Measurements from ENCODE around the gene LCE1E.

LCE1E gene, protein sequence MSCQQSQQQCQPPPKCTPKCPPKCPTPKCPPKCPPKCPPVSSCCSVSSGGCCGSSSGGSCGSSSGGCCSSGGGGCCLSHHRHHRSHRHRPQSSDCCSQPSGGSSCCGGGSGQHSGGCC

DNA sequence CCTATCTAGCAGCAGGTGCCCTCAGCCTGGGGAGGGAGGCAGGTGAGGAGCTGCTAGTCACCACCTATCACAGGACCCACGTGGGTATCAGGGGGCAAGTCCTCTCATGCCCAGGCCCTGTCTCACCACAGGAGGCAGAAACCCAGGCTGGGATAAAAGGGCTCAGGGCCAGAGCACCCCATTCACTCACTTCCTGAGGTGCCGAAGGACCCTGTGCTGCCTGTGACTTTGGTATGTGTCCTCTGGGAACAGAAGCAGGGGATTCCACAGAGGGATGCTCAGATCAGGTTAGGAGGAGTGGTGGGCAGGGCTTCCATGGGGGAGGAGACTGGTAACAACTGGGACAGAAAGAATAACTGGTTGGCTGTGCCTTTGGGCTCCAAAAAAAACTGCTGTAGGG is at the start of gene LCE1E:
Gene LCE1E (plus strand): TSS at position 181 of the 400 bp plus-strand sequence. CDS start 1,043 bp downstream, outside the sequence.
- DNase-seq: no peak

DNA sequence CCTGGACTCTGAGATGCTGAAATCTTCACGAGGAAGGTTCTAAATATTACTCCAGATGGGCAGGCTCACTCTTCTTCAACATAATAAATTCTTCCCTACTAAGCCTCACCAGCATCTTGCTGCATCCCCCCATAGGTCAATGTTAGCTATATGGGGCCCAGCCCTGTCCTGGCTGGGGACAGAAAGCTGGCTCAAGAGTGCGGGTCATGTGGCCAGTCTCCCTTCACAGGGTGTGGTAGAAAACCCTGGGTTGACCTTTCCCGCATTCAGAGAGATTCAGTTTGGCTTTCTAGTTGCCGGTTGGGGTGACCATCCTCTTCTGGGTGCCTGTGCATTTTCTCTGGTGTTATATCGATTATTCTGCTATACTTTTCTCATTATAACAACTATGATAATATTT is 48.1 kb upstream of the LCE1E start:
- no peak for DNase-seq

DNA sequence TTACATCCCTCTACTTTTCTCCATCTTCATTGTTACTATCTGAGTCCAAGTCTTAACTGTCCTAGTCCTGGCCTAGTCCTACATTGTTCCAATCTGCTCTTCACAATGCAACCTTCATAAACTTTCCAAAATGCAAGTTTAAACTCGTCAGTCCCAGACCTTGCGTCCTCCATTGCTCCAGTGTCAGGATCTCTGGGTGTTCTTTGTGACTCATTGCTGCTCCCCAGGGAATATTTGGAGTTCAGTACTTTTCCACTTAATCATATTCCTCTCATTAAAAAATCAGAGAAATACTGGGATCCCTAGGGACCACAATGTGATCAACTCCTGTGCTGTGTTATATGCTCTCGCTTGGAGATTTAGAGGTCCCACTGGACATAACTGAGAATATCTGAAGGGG is 46.2 kb upstream of the LCE1E start:
- DNase-seq: no peak

DNA sequence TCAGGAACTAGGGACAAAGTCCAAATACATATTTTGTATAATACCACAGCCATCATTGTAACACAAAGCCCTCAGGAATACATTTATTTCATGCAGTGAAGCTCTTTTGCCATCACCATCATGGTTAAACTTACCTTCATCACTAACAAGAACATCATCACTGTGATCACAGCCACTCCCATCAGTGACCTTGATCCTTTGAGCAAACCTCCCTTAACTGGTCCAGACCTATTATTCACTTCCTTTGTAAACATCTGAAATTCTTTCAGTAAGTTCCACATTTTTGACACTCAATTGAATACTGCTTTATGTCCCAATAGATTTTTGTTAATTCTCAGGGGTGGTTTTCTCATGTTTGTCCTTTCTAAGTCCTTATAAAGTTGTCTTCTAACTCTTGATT is 44.4 kb upstream of the LCE1E start:
- DNase-seq: no peak

DNA sequence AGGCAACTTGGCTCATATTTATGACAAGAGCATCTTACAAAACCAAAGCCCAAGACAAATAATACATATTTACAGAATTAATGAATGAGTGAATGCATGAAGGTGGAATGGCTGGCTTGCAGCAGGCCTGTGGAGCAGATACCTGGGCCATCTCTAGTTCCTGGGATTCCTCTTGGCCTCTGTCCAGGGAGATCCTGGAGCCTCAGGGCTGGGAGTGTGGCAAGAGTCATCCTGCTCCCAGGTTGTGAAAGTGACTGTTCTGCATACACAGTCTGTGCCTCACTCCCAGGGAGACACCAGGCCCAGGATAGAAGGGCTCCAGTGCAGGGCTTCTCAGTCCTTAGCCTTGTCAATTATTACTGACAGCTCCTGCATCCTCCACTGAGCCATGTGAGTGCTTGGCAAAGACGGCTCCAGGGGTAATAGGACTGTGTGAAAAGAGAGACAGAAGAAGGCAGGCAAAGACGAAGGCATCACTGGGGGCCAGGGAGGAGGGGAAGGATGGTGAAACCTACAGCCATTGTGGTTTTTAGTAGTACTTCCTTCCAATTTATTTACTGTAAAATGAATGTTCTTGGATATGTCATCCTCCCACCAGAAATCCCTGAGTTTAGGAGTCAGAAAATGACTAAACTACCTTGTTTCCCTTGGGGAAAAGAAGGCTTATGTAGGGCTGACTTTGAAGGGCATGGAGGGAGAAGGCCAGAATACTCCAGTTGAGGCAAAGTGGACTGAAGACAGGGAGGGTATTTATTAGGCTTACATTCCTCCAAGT is 42.5 kb upstream of the LCE1E start:
- no peak for DNase-seq

DNA sequence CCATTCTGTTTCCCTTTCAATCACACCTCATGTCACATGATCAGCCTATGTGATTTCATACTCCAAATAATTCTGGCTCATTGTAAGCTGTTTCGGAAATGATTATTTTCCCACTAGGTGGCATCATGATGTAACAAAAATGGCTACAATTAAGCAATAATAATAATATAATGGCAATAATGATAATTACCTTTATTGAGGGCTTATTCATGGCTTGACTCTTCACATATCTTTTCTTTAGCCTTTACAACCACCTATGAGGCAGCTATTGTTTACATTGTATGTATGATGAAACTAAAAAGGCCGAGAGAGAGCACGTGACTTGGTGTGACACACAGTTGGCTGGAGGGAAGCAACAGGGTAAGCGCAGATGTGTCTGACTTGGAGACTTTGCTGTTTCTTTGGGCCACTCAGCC is 40.8 kb upstream of the LCE1E start:
- no peak for DNase-seq

DNA sequence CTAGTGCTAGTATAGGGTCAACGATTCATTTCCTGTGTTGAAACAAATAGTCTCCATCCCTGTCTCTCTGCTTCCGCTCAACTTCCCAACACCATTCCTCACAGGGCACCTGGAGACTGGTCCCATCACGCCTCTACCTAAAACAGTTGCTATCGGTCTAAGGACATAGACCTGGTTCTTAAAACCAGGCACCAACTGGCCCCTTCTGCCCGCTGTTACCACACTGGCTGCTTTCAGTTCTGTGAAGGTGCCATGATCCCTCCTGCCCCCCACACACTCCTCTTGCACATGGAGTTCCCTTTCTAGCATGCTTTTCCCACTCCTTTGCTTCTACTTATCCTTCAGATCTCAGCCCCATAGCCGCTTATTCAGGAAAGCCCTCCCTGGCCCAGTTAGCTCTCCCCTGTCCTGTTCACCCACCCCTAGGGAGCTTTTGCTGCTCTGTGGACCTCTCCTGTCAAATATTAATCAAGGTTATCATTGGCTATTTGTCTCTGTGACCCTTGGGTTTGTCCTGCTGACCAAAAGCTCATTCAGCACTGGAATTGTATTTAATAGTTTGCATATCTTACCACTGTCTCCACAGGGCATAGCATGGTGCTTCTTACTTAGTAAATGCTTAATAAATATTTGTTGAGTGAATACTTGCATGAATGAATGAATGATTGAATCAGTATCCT is 40.2 kb upstream of the LCE1E start:
- no peak for DNase-seq

DNA sequence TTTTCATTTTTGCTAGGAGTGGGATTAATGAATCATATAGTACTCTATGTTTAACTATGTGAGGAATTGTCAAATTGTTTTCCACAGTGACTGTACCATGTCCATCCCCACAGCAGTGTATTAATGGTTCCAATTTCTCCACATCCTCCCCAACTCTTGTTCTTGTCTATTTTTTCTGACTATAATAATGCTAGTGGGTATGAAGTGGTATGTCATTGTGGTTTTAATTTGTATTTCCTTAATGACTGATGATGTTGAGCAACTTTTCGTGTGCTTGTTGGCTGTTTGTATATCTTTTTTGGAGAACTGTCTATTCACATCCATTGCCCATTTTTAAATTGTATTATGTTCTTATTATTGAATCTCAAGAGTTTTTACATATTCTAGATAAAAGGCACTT is 38.2 kb upstream of the LCE1E start:
- DNase-seq: no peak

DNA sequence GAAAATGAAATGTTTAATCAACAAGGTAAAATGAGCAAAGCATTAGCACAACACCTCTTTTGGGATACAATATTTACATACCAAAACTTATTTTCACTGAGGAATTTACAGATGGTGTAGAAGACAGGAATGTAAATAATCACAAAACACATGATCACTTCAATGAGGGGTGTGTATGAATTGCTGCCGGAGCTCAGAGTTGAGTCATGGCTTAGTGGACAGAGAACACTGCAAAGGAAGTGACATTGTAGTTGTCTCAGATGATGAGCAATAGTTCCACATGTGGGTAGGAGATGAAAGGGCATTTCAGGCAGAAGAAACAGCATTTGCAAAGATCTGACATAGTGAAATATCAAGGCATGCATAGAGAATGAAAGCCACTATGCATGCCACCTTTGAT is 33.8 kb upstream of the LCE1E start:
- no peak for DNase-seq

DNA sequence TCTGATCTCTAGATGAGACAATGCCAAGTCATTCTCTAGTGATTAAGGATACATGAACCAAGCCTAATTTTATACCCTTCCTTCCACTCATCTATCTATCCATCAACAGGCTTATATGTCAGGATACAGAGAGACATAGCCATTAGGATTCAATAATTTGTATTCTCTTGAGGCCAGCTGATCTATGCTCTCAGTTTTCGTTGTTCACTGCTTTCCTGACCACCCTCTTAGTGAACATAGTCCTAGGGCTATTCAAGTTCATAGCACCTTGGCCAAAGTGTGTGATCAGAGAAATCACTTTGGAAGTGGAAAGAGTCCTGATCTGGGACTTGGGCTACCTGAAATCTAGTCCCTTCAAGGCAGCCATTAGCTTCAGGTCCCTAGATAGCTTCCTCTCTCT is 32.5 kb upstream of the LCE1E start:
- no peak for DNase-seq

DNA sequence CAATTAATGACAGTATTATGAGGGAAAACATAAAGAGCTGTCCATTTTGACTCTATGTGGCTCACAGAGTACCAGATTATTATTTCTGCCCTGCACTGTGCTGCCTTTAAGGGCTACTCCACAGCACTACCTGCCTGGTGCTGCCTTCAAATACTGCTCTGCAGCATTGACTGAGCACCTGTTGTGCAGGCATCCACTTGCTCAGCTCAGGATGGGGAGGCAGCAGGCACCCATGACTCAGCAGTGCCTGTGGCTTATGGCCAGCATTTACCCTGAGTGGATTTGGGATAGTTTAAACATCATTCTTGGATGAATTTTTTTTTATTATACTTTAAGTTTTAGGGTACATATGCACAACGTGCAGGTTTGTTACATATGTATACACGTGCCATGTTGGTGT is 29.2 kb upstream of the LCE1E start:
- DNase-seq: no peak

DNA sequence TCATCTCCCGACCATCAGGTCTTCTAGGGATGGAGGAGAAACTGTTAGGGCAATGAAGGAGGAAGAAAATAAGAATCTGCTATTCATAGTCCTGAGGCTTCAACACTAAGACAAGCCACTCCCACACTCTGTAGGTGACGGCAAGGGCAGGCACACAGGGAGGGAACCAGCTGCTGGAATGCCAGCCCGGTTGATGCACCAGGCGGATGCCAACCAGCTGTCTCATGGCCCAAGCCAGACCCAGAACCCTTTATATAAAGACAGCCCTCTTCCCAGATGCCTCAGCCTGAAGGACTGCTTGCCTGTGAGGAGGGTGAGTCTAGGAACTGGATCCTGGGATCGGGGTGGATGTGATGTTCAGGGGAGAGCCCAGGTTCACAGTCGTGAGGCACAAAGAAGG is 28.3 kb upstream of the LCE1E start, which contains the start of gene KPRP:
Gene KPRP (plus strand): TSS at position 279 of the 400 bp plus-strand sequence. CDS start 1,564 bp downstream, outside the sequence.
- no peak for DNase-seq

DNA sequence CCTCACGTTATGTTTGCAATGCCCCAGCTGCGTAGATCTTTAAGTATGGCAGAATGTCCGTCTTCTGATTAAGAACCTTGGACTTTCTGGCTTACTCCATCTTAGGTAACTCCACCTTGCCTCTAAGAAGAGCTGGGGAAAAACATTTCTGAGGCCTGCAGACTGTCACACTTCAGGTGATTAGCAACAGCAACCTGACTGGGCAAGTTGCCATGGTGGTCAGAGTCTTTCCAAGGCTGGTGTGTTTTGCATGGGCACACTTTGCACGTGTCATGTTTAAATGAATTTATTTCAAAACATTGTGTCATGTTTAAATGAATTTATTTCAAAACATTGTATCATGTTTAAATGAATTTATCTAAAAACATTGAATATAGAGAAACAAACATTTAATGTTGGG is 27.4 kb upstream of the LCE1E start:
- DNase-seq: no peak

DNA sequence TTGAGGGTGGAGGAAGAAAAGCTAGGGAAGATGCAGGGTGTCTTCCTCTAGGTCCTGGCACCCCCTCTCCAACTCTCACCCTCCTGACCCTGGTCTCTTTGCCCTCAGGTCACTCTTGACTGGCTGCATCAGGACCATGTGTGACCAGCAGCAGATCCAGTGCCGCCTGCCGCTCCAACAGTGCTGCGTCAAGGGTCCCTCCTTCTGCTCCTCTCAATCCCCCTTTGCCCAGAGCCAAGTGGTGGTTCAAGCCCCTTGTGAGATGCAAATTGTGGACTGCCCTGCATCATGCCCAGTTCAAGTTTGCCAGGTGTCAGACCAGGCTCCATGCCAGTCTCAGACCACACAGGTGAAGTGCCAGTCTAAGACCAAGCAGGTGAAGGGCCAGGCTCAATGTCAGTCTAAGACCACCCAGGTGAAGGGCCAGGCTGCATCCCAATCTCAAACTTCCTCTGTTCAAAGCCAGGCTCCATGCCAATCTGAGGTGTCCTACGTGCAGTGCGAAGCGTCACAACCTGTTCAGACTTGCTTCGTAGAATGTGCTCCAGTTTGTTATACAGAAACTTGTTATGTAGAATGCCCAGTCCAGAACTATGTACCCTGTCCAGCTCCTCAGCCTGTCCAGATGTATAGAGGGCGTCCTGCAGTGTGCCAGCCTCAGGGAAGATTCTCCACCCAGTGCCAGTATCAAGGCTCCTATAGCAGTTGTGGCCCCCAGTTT is 26.4 kb upstream of the LCE1E start:
- DNase-seq: no peak

DNA sequence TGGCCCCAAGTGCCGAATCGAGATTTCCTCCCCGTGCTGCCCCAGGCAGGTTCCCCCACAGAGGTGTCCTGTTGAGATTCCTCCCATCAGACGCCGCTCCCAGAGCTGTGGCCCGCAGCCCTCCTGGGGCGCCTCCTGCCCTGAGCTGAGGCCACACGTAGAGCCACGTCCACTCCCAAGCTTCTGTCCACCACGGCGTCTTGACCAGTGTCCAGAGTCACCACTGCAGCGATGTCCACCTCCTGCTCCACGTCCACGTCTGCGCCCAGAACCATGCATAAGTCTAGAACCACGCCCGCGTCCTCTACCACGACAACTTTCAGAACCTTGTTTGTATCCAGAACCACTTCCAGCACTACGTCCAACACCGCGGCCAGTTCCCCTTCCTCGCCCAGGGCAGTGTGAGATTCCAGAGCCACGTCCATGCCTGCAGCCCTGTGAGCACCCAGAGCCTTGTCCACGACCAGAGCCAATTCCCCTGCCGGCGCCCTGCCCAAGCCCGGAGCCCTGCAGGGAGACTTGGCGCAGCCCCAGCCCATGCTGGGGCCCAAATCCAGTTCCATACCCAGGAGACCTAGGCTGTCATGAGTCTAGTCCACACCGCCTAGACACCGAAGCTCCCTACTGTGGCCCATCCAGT is 25.4 kb upstream of the LCE1E start:
- no peak for DNase-seq

DNA sequence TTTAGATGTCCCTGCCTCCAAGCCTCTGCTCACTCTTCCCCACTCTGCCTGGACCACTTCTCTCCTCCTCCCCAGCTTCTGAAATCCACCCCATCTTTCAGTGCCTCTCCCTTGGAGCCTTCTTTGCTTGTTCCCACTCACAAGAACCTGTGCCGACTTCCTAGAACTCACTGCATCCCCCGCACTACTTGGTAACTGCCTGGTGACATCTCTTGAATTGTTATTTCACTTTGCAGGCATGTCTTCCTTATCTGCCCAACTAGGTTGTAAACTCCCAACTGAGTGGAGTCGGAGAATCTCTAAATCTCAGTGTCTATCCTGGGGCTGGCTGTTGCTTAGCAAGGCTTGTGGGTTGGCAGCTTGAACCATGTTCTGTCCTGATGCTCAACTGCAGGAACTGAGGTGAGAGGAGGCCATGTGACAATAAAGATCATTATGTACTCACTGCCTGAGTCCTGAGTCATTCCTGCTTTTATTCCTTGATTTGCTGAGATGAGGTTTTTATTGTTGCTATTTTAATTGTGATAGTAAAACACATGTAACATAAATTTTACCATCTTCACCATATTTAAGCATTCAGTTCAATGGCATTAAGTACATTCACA is 24.3 kb upstream of the LCE1E start:
- no peak for DNase-seq

DNA sequence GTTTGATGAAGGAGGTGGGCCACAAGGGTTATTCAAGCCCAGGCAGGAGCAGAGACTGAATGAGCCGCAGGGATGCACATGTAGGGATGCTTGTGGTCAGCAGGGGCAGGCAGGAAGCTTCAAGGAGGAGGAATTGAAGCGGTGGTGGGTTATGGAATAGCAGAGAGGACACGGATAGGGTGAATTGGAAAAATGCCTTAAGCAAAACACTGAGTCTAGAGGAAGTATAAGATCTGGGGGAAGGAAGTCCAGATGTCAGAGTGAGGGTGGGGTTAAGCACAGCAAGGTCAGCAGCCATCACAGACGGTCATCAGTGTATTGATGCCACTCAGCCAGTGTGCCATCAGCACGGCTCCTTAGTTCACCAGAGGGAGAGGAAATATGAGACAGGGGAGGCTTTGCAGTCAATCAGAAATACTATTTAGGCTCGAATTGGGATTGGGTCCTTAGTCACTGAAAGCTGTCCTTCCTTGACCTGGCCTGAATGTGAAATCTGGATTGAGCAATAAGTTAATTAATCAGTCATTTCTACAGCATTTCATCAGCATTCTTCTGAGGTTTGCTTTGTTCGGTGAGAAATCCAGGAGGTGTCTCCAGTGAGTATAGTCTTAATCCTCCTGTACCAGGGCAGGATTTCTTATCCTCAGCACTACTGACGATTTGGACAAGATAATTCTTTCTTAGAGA is 17.1 kb upstream of the LCE1E start:
- no peak for DNase-seq

DNA sequence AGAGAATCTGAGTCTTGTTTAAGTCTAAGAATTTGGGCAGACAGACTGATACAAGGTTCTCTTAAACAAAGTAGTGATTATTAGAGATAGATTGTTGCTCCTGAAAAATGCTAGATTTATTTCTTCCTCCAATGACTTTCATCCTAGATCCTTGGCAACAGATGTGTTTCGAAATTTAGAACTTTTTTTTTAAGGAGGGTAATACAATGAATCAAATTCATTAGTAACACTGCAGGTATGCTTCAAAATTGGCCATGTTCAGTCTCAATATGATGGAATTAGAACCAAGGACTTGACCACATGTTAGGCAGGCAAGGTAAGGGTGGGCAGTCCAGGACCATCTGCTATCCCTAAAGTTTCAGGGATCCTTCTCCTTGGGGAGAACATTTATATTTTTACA is 15.6 kb upstream of the LCE1E start:
- DNase-seq: no peak

DNA sequence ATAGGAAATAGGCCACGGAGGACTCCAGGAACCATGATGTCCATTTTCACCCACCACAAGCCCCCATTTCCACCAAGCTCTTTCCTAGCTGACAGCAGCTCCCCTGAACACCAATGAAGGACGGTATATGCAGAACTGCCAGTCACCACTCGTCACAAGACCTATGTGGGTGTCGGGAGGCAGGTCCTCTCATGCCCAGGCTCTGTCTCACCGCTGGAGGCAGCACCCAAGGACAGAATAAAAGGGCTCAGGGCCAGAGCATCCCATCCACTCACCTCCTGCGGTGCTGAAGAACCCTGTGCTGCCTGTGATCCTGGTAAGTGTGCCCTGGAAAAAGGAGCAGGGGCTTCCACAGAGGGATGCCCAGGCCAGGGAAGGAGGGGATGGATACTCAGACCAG is 11.2 kb upstream of the LCE1E start, which contains the start of gene LCE1F:
Gene LCE1F (plus strand): TSS at position 266 of the 400 bp plus-strand sequence. CDS start 1,232 bp downstream, outside the sequence.
- no peak for DNase-seq

DNA sequence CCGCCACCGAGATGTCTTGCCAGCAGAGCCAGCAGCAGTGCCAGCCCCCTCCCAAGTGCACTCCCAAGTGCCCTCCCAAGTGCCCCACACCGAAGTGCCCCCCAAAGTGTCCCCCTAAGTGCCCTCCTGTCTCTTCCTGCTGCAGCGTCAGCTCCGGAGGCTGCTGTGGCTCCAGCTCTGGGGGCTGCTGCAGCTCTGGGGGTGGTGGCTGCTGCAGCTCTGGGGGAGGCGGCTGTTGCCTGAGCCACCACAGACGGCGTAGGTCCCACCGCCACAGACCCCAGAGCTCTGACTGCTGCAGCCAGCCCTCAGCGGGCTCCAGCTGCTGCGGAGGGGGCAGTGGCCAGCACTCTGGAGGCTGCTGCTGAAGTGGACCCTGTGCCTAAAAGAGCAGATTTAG is 9.7 kb upstream of the LCE1E start:
- DNase-seq: no peak

DNA sequence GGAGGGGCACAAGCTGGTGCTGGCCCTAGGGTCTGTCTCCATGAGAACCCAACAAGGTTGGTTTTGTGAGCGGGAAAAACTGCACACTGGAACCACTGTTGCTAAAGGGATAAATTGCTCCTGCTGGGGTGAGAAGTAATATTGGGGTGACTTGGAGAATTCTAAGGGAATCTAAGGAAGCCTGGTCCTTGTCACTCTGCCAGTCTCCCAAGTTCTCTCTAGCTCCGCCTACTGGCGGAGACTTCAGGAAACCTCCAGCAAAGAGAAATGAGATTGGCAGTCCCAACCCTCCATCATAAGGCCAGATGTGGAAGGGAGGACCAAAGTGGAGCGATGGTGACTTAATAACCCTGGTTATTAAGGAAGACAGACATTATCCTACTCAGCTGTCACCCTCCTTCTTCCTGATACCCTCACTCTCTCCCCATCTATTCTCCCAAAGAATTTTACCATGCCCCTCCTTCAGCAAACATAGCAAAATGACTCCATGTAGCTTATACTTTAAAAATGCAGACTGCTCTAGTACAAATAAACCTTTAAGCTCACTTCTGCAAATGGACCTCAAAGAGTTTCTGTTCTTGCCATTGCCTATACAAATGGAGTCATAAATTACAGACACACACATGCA is 8.4 kb upstream of the LCE1E start:
- no peak for DNase-seq
